ENCODE results near the gene ARHGEF17.

- TF ChIP-seq, protein P1, sequence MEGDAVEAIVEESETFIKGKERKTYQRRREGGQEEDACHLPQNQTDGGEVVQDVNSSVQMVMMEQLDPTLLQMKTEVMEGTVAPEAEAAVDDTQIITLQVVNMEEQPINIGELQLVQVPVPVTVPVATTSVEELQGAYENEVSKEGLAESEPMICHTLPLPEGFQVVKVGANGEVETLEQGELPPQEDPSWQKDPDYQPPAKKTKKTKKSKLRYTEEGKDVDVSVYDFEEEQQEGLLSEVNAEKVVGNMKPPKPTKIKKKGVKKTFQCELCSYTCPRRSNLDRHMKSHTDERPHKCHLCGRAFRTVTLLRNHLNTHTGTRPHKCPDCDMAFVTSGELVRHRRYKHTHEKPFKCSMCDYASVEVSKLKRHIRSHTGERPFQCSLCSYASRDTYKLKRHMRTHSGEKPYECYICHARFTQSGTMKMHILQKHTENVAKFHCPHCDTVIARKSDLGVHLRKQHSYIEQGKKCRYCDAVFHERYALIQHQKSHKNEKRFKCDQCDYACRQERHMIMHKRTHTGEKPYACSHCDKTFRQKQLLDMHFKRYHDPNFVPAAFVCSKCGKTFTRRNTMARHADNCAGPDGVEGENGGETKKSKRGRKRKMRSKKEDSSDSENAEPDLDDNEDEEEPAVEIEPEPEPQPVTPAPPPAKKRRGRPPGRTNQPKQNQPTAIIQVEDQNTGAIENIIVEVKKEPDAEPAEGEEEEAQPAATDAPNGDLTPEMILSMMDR (IDR thresholded peaks at IDR 0.05) = no peak
- no peak for TF ChIP-seq POLR2A (IDR thresholded peaks at IDR 0.05)
Measured at GRCh38 chr11:73268671-73269271, 39.3 kb upstream of the ARHGEF17 start.

Data from transverse colon (tissue), 3 donors.